SK-N-MC (cell line): ENCODE measurements around the gene ELOB.

Experiments
- EZH2 ChIP-seq: fragments of 200-600 bp; sonication (generic); IDR thresholded peaks from one replicate; pipeline ENCODE4 v1.6.1; 2017; ENCODE audit warnings: antibody characterized with exemption
- POLR2AphosphoS5 ChIP-seq: IDR thresholded peaks from 2 replicates; pipeline ENCODE4 v1.6.1; 2012; ENCODE audit warnings: mild to moderate bottlenecking, low read depth, low read length, borderline replicate concordance

GRCh38 chr16:2763173-2763572, 13.9 kb downstream of the ELOB start:
- TF ChIP-seq EZH2 (no peak), POLR2AphosphoS5 (no peak)
